Lower leg skin (tissue), 4 donors: Measurements from ENCODE around the gene LCE7A. TPM values are rescaled to one million over a fixed set of nuclear protein-coding genes. Genes with fewer than 3 reads are reported as not detected.

Experiments
- DNase-seq, 2 donors: peaks; one replicate each; pipeline ENCODE4 v3.0.0-alpha.2; 2019; ENCODE audit warnings: low spot score in 2 of 2
- H3K4me3 ChIP-seq: fragments of 200-600 bp; sonication (generic); 2 replicates; pipeline ENCODE4 v1.5.1; 2017; ENCODE audit warnings: mild to moderate bottlenecking, low read depth; ENCODE audit not compliant: poor library complexity, severe bottlenecking
- CTCF ChIP-seq, 3 donors: fragments of 450-650 bp; IDR thresholded peaks; one replicate each; pipeline ENCODE4 v1.5.1; 2016; ENCODE audit warnings: antibody characterized with exemption in 3 of 3, mild to moderate bottlenecking in 3 of 3, moderate library complexity in 2 of 3
- POLR2A ChIP-seq, 2 donors: fragments of 450-650 bp; IDR thresholded peaks; one replicate each; pipeline ENCODE4 v1.6.1; 2016 to 2017; ENCODE audit warnings: antibody characterized with exemption in 2 of 2, mild to moderate bottlenecking in 1 of 2, moderate library complexity in 1 of 2
- WGBS, 2 donors: methylation state at CpG; one replicate each; pipeline ENCODE4 v1.1.5; 2018; 5-methylcytosine and 5-hydroxymethylcytosine counted together
- intact Hi-C: fragments of 100-400 bp; cut with DNase I; formaldehyde crosslinking; loops from one replicate; pipeline ENCODE4 v1.15.0; 2023; ENCODE audit warnings: low total_unique reads
- total RNA-seq, 4 donors: library from RNA; depleted of rRNA; stranded (reverse); fragments of >200 nt; gene quantifications; one replicate each; pipeline ENCODE4 v1.1.0, GENCODE V29; 2016

The LCE7A gene
- total RNA-seq, 4 donors from 2014 or later: 5.1 TPM; not detected in 3

GRCh38 chr1:152827173-152827572 lies 32.6 kb upstream of the LCE7A start, which contains the start of gene LCE1A:
Gene LCE1A (plus strand): TSS chr1:152827473. CDS start chr1:152827473, 0 bp downstream.
- intact Hi-C loops: no loop called here

GRCh38 chr1:152836870-152837269 lies 22.9 kb upstream of the LCE7A start:
- H3K4me3 ChIP-seq: no peak overlapping the region
- 26 to 37% methylated on average over 2 of the region's 2 CpGs for WGBS, 2 donors
- TF ChIP-seq CTCF (IDR thresholded peaks at IDR 0.05) (no peak), POLR2A (IDR thresholded peaks at IDR 0.05) (no peak)
- no peak for DNase-seq
- intact Hi-C loops: no loop called here

More at GRCh38 chr1:152827173-152827572, 32.6 kb upstream of the LCE7A start, which contains the start of gene LCE1A:
- no peak within 1 kb of the TSS for H3K4me3 ChIP-seq
- no peak for DNase-seq
- no peak for TF ChIP-seq CTCF (IDR thresholded peaks at IDR 0.05)
- TF ChIP-seq POLR2A (IDR thresholded peaks at IDR 0.05): no peak
- WGBS, 2 donors: 78 to 87% methylated on average over 2 of the region's 2 CpGs

- intact Hi-C loops: no loop called here
- no peak for DNase-seq
- H3K4me3 ChIP-seq: no peak within 1 kb of the TSS
- 62 to 63% methylated on average over 3 of the region's 3 CpGs for WGBS, 2 donors
- TF ChIP-seq CTCF (IDR thresholded peaks at IDR 0.05) (no peak), POLR2A (IDR thresholded peaks at IDR 0.05) (no peak)
Observed at GRCh38 chr1:152842556-152842955, 17.2 kb upstream of the LCE7A start, which contains the start of gene LCE6A. Gene LCE6A (plus strand): TSS chr1:152842856. CDS start chr1:152843521, 665 bp downstream.

GRCh38 chr1:152855661-152856060 lies 4.1 kb upstream of the LCE7A start:
- intact Hi-C loops: no loop called here
- 34 to 36% methylated on average over 2 of the region's 2 CpGs for WGBS, 2 donors
- H3K4me3 ChIP-seq: no peak overlapping the region
- no peak for DNase-seq
- TF ChIP-seq CTCF (IDR thresholded peaks at IDR 0.05) (no peak), POLR2A (IDR thresholded peaks at IDR 0.05) (no peak)

GRCh38 chr1:152858062-152858461 lies 1.7 kb upstream of the LCE7A start:
- DNase-seq: no peak
- no peak overlapping the region for H3K4me3 ChIP-seq
- WGBS, 2 donors: 31 to 59% methylated on average over 1 of the region's 1 CpG
- TF ChIP-seq POLR2A (IDR thresholded peaks at IDR 0.05) (no peak), CTCF (IDR thresholded peaks at IDR 0.05) (no peak)
- intact Hi-C loops: no loop called here

- no peak overlapping the region for H3K4me3 ChIP-seq
- DNase-seq: no peak
- TF ChIP-seq CTCF (IDR thresholded peaks at IDR 0.05) (no peak), POLR2A (IDR thresholded peaks at IDR 0.05) (no peak)
- 78 to 81% methylated on average over 3 of the region's 3 CpGs for WGBS, 2 donors
- intact Hi-C loops: no loop called here
Observed at GRCh38 chr1:152860129-152860528, 333 bp downstream of the LCE7A start.
